Neural progenitor cell (in vitro differentiated cells): ENCODE data around the gene TAS2R14. TPM values are rescaled to one million over a fixed set of nuclear protein-coding genes. Genes with fewer than 3 reads are reported as not detected.

Source experiments
- DNase-seq: peaks from one replicate; pipeline ENCODE4 v3.0.0-alpha.2; 2016; ENCODE audit warnings: low spot score
- H2AFZ ChIP-seq: fragments of 200-600 bp; sonication (generic); replicated peaks from 2 replicates; pipeline ENCODE4 v1.6.1; 2016; ENCODE audit warnings: antibody characterized with exemption
- H3F3A ChIP-seq: fragments of 200-600 bp; sonication (generic); 2 replicates; pipeline ENCODE4 v1.6.1; 2016; ENCODE audit warnings: antibody characterized with exemption, low read depth
- H3K27ac ChIP-seq: fragments of 200-600 bp; sonication (generic); 2 replicates; pipeline ENCODE4 v1.5.1; 2016; ENCODE audit warnings: mild to moderate bottlenecking
- H3K27me3 ChIP-seq: fragments of 200-600 bp; sonication (generic); 2 replicates; pipeline ENCODE4 v1.6.1; 2016; ENCODE audit warnings: mild to moderate bottlenecking, moderate library complexity
- H3K36me3 ChIP-seq: fragments of 200-600 bp; sonication (generic); 2 replicates; pipeline ENCODE4 v1.5.1; 2016
- H3K4me1 ChIP-seq: fragments of 200-600 bp; sonication (generic); 2 replicates; pipeline ENCODE4 v1.6.1; 2016; ENCODE audit warnings: mixed run types
- H3K4me2 ChIP-seq: fragments of 200-600 bp; sonication (generic); 2 replicates; pipeline ENCODE4 v1.6.1; 2016
- H3K4me3 ChIP-seq: fragments of 200-600 bp; sonication (generic); 2 replicates; pipeline ENCODE4 v1.5.1; 2016
- H3K79me2 ChIP-seq: fragments of 200-600 bp; sonication (generic); 2 replicates; pipeline ENCODE4 v1.6.1; 2016; ENCODE audit warnings: low read depth
- H3K9ac ChIP-seq: fragments of 200-600 bp; sonication (generic); 2 replicates; pipeline ENCODE4 v1.6.1; 2016
- H3K9me3 ChIP-seq: fragments of 200-600 bp; sonication (generic); 2 replicates; pipeline ENCODE4 v1.5.1; 2016; ENCODE audit warnings: low read depth
- H4K20me1 ChIP-seq: fragments of 200-600 bp; sonication (generic); 2 replicates; pipeline ENCODE4 v1.6.1; 2016; ENCODE audit warnings: low read depth
- H3K27ac Mint-ChIP-seq: 3 replicates; pipeline ENCODE4 v1.8.0; 2021; ENCODE audit warnings: mixed read lengths
- H3K27me3 Mint-ChIP-seq: 2 replicates; pipeline ENCODE4 v1.8.0; 2022; ENCODE audit warnings: low read depth, mild to moderate bottlenecking, inconsistent platforms, moderate library complexity, mixed read lengths; ENCODE audit not compliant: insufficient read depth
- H3K36me3 Mint-ChIP-seq: 3 replicates; pipeline ENCODE4 v1.8.0; 2021; ENCODE audit warnings: mixed read lengths
- H3K4me1 Mint-ChIP-seq: 3 replicates; pipeline ENCODE4 v1.8.0; 2021; ENCODE audit warnings: mixed read lengths
- H3K4me3 Mint-ChIP-seq: 3 replicates; pipeline ENCODE4 v1.8.0; 2021; ENCODE audit warnings: mild to moderate bottlenecking, moderate library complexity, mixed read lengths
- H3K9me3 Mint-ChIP-seq: 3 replicates; pipeline ENCODE4 v1.8.0; 2020; ENCODE audit warnings: mixed read lengths
- EZH2 ChIP-seq: fragments of 200-600 bp; sonication (generic); IDR thresholded peaks from 2 replicates; pipeline ENCODE4 v1.6.1; 2017; ENCODE audit warnings: antibody characterized with exemption, mild to moderate bottlenecking, moderate library complexity
- EZH2phosphoT487 ChIP-seq: fragments of 200-600 bp; sonication (generic); IDR thresholded peaks from 2 replicates; pipeline ENCODE4 v1.6.1; 2017; ENCODE audit warnings: antibody characterized with exemption
- total RNA-seq: library from RNA; depleted of rRNA; stranded (reverse); fragments of >200 nt; gene quantifications from 2 replicates; pipeline ENCODE4 v1.2.3, GENCODE V29; 2015; ENCODE audit warnings: low replicate concordance
- TF ChIP-seq, protein P1 (sequence below): fragments of 200-600 bp; sonication (generic); IDR thresholded peaks from 2 replicates; pipeline ENCODE4 v1.5.1; 2017; ENCODE audit warnings: antibody characterized with exemption, mild to moderate bottlenecking

Gene TAS2R14
- total RNA-seq, 1 donor from 2014 or later: 7.0 TPM

DNA sequence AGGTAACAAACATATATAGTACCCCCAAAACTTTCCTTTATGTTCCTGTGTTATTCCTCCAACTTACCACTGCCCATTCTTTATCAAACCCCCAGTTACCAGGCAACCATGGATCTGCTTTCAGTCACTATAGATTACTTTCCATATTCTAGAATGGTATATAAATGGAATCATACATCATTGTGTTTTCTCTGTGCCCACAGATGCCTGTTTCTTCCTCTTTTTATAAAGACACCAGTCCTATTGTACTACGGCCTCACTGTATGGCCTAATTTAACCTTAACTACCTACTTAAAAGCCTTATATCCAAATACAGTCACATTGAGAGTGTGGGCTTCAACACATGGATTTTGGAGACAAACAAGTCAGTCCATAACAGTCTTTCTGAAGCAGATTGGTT, 2.6 kb downstream of the TAS2R14 start:
- no peak overlapping the region for H3K27ac Mint-ChIP-seq

DNA sequence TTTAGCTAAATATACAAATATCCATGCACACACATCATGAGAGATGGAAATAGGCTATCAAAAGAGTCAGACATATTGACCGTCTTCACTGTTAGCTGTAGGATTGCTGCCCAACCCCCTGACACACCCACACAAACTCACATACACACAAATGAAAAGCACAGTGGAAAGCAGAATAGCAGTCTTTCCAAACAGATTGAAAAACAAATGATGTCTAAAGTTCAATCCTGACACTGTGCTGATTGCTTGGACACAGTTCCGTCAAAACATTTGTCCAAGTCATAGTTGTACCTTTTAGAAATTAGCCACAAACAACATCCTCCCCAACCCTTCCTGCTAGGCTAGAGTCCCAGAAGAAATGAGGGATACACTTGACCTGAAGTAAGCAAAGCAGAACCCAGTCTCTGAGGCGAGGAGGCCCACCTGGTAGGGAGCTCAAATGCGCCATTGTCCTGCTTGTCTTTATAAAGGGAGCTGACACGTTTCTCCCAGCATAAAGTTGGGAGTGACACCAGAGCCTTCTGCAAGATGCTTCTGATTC, 10.2 kb downstream of the TAS2R14 start, which contains the start of gene PRH2:
Gene PRH2 (plus strand): TSS at position 491 of the 541 bp plus-strand sequence. CDS start 38 bp downstream, at position 529.
- Histone ChIP-seq H3K4me1 (no peaks in the 10 kb centered on the region), H3K79me2 (no peaks in the 10 kb centered on the region), H3K9me3 (no peaks in the 10 kb centered on the region), H3K27me3 (no peaks in the 10 kb centered on the region), H3K4me2 (no peak within 1 kb of the TSS), H3K9ac (no peak within 1 kb of the TSS), H3K4me3 (no peak within 1 kb of the TSS), H3K27ac (no peak within 1 kb of the TSS), H3K36me3 (no peaks in the 10 kb centered on the region), H3F3A (no peaks in the 10 kb centered on the region), H2AFZ (no peak within 1 kb of the TSS), H4K20me1 (no peaks in the 10 kb centered on the region)
- Mint-ChIP-seq H3K4me3 (no peak within 1 kb of the TSS), H3K4me1 (no peaks in the 10 kb centered on the region), H3K36me3 (no peaks in the 10 kb centered on the region), H3K27me3 (no peaks in the 10 kb centered on the region), H3K9me3 (no peaks in the 10 kb centered on the region), H3K27ac (no peak within 1 kb of the TSS)
- TF ChIP-seq EZH2 (no peak), EZH2phosphoT487 (no peak)
- TF ChIP-seq, protein P1, sequence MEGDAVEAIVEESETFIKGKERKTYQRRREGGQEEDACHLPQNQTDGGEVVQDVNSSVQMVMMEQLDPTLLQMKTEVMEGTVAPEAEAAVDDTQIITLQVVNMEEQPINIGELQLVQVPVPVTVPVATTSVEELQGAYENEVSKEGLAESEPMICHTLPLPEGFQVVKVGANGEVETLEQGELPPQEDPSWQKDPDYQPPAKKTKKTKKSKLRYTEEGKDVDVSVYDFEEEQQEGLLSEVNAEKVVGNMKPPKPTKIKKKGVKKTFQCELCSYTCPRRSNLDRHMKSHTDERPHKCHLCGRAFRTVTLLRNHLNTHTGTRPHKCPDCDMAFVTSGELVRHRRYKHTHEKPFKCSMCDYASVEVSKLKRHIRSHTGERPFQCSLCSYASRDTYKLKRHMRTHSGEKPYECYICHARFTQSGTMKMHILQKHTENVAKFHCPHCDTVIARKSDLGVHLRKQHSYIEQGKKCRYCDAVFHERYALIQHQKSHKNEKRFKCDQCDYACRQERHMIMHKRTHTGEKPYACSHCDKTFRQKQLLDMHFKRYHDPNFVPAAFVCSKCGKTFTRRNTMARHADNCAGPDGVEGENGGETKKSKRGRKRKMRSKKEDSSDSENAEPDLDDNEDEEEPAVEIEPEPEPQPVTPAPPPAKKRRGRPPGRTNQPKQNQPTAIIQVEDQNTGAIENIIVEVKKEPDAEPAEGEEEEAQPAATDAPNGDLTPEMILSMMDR: no peak
- no peak for DNase-seq

More for the DNA sequence above, 2.6 kb downstream of the TAS2R14 start:
- H3K4me1 ChIP-seq: no peaks in the 10 kb centered on the region
- H3K79me2 ChIP-seq: no peaks in the 10 kb centered on the region
- no peak overlapping the region for H3K4me3 ChIP-seq
- no peaks in the 10 kb centered on the region for H3K36me3 ChIP-seq
- H4K20me1 ChIP-seq: no peaks in the 10 kb centered on the region
- H3K27ac ChIP-seq: no peak overlapping the region
- H3F3A ChIP-seq: no peaks in the 10 kb centered on the region
- Mint-ChIP-seq H3K4me3 (no peak overlapping the region), H3K27me3 (peaks cover 4% of the 10 kb centered on the region), H3K36me3 (peaks cover 2% of the 10 kb centered on the region), H3K9me3 (no peaks in the 10 kb centered on the region), H3K4me1 (peaks cover 3% of the 10 kb centered on the region)
- H3K27me3 ChIP-seq: no peaks in the 10 kb centered on the region
- H2AFZ ChIP-seq: no peak overlapping the region
- no peaks in the 10 kb centered on the region for H3K9me3 ChIP-seq
- TF ChIP-seq EZH2 (no peak), EZH2phosphoT487 (no peak)
- TF ChIP-seq, protein P1: no peak
- no peak for DNase-seq
- no peak overlapping the region for H3K4me2 ChIP-seq
- no peak overlapping the region for H3K9ac ChIP-seq

DNA sequence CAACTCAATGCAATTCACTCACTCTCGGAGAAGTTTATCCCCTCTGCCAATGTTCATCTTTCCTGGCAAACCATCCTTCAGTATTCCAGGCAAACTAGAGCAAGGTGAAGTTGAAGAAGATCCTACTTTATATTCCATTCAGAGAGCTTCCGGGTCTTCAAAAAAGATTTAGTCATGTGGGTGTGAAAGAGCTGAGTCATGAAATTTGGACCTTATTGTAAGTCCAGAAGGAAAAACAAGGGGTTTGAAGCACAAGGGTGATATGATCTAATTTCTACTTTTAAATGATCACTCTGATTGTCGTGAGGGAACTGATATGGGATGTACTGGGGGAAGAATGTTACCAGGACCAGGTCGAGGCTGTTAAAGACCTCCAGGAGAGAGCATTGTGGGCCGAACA, 12.8 kb downstream of the TAS2R14 start:
- Histone ChIP-seq H3K4me3 (no peak overlapping the region), H3K27me3 (no peaks in the 10 kb centered on the region), H3K27ac (no peak overlapping the region), H3K9ac (no peak overlapping the region), H3K4me1 (no peaks in the 10 kb centered on the region), H3K9me3 (no peaks in the 10 kb centered on the region), H4K20me1 (no peaks in the 10 kb centered on the region), H3F3A (no peaks in the 10 kb centered on the region), H3K36me3 (no peaks in the 10 kb centered on the region), H3K4me2 (no peak overlapping the region), H3K79me2 (no peaks in the 10 kb centered on the region), H2AFZ (no peak overlapping the region)
- TF ChIP-seq EZH2 (no peak), EZH2phosphoT487 (no peak)
- TF ChIP-seq, protein P1: no peak
- H3K27me3 Mint-ChIP-seq: no peaks in the 10 kb centered on the region
- H3K27ac Mint-ChIP-seq: no peak overlapping the region
- H3K9me3 Mint-ChIP-seq: no peaks in the 10 kb centered on the region
- H3K4me3 Mint-ChIP-seq: no peak overlapping the region
- no peaks in the 10 kb centered on the region for H3K36me3 Mint-ChIP-seq
- no peak for DNase-seq
- no peaks in the 10 kb centered on the region for H3K4me1 Mint-ChIP-seq
